Endodermal cell (in vitro differentiated cells): ENCODE data around the gene ZNF688. TPM values are rescaled to one million over a fixed set of nuclear protein-coding genes. Genes with fewer than 3 reads are reported as not detected.

Experiments used
- DNase-seq: peaks from one replicate; pipeline ENCODE4 v3.0.0-alpha.2; 2017
- H3K27ac ChIP-seq: 2 replicates; pipeline ENCODE4 v1.5.1; 2013; ENCODE audit warnings: mild to moderate bottlenecking, low read depth, low read length, moderate library complexity
- H3K27me3 ChIP-seq: 2 replicates; pipeline ENCODE4 v1.6.1; 2013; ENCODE audit warnings: mild to moderate bottlenecking, low read length, moderate library complexity; ENCODE audit not compliant: insufficient read depth, control insufficient read depth, poor library complexity, severe bottlenecking
- H3K36me3 ChIP-seq: 2 replicates; pipeline ENCODE4 v1.7.0; 2013; ENCODE audit warnings: mild to moderate bottlenecking, low read length, moderate library complexity; ENCODE audit not compliant: control insufficient read depth, insufficient read depth
- H3K4me1 ChIP-seq: one replicate; pipeline ENCODE4 v1.7.0; 2013; ENCODE audit warnings: low read length; ENCODE audit not compliant: control insufficient read depth, insufficient read depth
- H3K4me3 ChIP-seq: 2 replicates; pipeline ENCODE4 v1.5.1; 2013; ENCODE audit warnings: mild to moderate bottlenecking, low read length, moderate library complexity
- H3K9ac ChIP-seq: 2 replicates; pipeline ENCODE4 v1.6.1; 2013; ENCODE audit warnings: mild to moderate bottlenecking, low read length, moderate library complexity; ENCODE audit not compliant: poor library complexity, severe bottlenecking; ENCODE audit errors: extremely low read depth
- H3K9me3 ChIP-seq: 2 replicates; pipeline ENCODE4 v1.6.1; 2013; ENCODE audit warnings: mild to moderate bottlenecking, low read length, moderate library complexity; ENCODE audit not compliant: control insufficient read depth
- H3K27ac Mint-ChIP-seq: 2 replicates; pipeline ENCODE4 v1.8.0; 2020; ENCODE audit warnings: mixed read lengths
- H3K27me3 Mint-ChIP-seq: 2 replicates; pipeline ENCODE4 v1.8.0; 2021; ENCODE audit warnings: mild to moderate bottlenecking, mixed read lengths; ENCODE audit not compliant: insufficient read depth
- H3K36me3 Mint-ChIP-seq: 2 replicates; pipeline ENCODE4 v1.8.0; 2020; ENCODE audit warnings: low read depth, mixed read lengths
- H3K4me1 Mint-ChIP-seq: 2 replicates; pipeline ENCODE4 v1.8.0; 2020; ENCODE audit warnings: mixed read lengths
- H3K4me3 Mint-ChIP-seq: 2 replicates; pipeline ENCODE4 v1.8.0; 2020; ENCODE audit warnings: mild to moderate bottlenecking, moderate library complexity, mixed read lengths
- H3K9me3 Mint-ChIP-seq: 2 replicates; pipeline ENCODE4 v1.8.0; 2020; ENCODE audit warnings: mild to moderate bottlenecking, mixed read lengths
- WGBS, 2 experiments: methylation state at CpG; one replicate each; pipeline versions ENCODE4 v1.1.5 to v1.1.7; 2013; ENCODE audit warnings: missing lambda C conversion rate in 2 of 2, mixed read lengths in 1 of 2; ENCODE audit not compliant: insufficient coverage in 1 of 2, insufficient read length in 1 of 2; 5-methylcytosine and 5-hydroxymethylcytosine counted together
- total RNA-seq, 2 donors: library from RNA; stranded (reverse); fragmentation: NEBNext Ultra II Directional in 1 of 2; extraction: Animal tissue kit (Norgen Biotek cat#: 25700) in 1 of 2; gene quantifications; 2 replicates in 1 of 2; 3 replicates in 1 of 2; pipeline ENCODE4 v1.2.1, GENCODE V29; 2021
- TF ChIP-seq, protein P1 (sequence below): fragments of 200-600 bp; sonication (generic); conservative IDR thresholded peaks from 2 replicates; pipeline ENCODE4 v1.5.0; 2021; ENCODE audit warnings: antibody characterized with exemption, mild to moderate bottlenecking

The ZNF688 gene
- total RNA-seq, 2 donors from 2014 or later, result 6.4 to 7.5 TPM

DNA sequence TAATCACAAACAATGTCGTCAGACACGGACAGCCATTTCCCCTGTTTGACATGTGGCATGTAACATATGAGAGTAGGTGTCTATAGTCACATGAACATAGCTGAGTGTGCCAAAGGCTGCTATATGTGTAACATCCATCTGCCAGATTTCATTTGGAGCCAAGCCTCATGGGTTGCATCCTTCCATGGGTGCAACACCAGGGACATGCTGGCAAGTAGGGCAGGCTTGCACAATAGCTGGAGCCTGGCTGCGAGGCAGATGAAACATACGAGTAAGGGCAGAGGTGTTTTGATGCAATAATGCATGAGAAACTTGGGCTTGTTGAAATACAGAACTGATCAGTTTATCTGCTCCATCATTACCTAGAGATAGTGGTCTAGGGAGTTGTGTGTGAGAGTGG is 47.7 kb upstream of the ZNF688 start:
- no peaks in the 10 kb centered on the region for H3K4me1 ChIP-seq
- H3K9ac ChIP-seq, result no peak overlapping the region
- H3K4me3 ChIP-seq, result no peak overlapping the region
- no peaks in the 10 kb centered on the region for H3K36me3 Mint-ChIP-seq
- no peaks in the 10 kb centered on the region for H3K9me3 ChIP-seq
- H3K27ac Mint-ChIP-seq, result no peak overlapping the region
- H3K27me3 ChIP-seq, result peaks cover 22% of the 10 kb centered on the region
- TF ChIP-seq, protein P1, sequence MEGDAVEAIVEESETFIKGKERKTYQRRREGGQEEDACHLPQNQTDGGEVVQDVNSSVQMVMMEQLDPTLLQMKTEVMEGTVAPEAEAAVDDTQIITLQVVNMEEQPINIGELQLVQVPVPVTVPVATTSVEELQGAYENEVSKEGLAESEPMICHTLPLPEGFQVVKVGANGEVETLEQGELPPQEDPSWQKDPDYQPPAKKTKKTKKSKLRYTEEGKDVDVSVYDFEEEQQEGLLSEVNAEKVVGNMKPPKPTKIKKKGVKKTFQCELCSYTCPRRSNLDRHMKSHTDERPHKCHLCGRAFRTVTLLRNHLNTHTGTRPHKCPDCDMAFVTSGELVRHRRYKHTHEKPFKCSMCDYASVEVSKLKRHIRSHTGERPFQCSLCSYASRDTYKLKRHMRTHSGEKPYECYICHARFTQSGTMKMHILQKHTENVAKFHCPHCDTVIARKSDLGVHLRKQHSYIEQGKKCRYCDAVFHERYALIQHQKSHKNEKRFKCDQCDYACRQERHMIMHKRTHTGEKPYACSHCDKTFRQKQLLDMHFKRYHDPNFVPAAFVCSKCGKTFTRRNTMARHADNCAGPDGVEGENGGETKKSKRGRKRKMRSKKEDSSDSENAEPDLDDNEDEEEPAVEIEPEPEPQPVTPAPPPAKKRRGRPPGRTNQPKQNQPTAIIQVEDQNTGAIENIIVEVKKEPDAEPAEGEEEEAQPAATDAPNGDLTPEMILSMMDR, result no peak
- peaks cover 9% of the 10 kb centered on the region for H3K9me3 Mint-ChIP-seq
- no peak for DNase-seq
- no peak overlapping the region for H3K27ac ChIP-seq
- H3K36me3 ChIP-seq, result no peaks in the 10 kb centered on the region
- H3K4me1 Mint-ChIP-seq, result no peaks in the 10 kb centered on the region
- H3K27me3 Mint-ChIP-seq, result peaks cover 40% of the 10 kb centered on the region
- no peak overlapping the region for H3K4me3 Mint-ChIP-seq
- 93 to 100% methylated on average over 3 to 4 of the region's 4 CpGs for WGBS, 2 experiments

DNA sequence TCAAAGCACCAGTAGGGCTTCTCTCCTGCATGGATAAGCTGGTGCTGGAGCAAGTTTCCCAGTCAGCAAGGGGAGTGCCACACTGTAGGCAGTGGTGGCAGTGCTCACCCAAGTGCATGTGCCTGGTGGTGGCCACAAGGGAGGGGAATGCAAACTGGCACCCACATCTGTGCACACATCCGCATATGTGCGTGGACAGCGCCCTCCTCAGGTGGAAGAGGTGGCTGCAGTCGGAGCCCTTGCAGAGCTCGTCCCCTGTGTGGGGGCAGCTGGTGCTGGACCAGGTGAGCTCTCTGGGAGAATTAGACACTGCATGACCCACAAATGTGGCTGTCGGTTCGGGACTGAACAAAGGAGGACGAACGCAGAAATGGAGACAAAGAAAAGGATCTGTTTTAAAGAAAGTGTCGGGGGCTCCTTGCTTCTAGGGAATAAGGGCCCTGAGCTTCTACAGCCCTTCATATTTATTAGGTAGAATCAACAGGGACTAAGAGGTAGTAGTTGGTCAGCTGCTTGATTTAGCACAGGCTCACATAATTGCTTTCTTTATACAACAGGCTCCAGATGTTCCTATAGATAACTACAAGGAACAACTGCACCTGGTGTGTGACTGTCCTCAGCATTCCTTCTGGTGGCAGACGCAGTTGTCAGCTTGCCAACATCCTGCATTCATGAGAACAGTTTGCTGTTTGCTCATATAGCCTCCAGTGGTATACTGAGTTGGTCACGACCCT is 44.0 kb upstream of the ZNF688 start:
- Mint-ChIP-seq H3K27ac (no peak overlapping the region), H3K9me3 (peaks cover 5% of the 10 kb centered on the region), H3K36me3 (no peaks in the 10 kb centered on the region), H3K4me1 (peaks cover 1% of the 10 kb centered on the region), H3K27me3 (peaks cover 15% of the 10 kb centered on the region), H3K4me3 (no peak overlapping the region)
- Histone ChIP-seq H3K9ac (no peak overlapping the region), H3K9me3 (no peaks in the 10 kb centered on the region), H3K27me3 (peaks cover 9% of the 10 kb centered on the region), H3K4me3 (no peak overlapping the region), H3K4me1 (no peaks in the 10 kb centered on the region), H3K36me3 (no peaks in the 10 kb centered on the region), H3K27ac (no peak overlapping the region)
- peak; percentile 96 for DNase-seq
- TF ChIP-seq, protein P1, result peak; percentile 92
- 54 to 65% methylated on average over 11 to 12 of the region's 12 CpGs for WGBS, 2 experiments

DNA sequence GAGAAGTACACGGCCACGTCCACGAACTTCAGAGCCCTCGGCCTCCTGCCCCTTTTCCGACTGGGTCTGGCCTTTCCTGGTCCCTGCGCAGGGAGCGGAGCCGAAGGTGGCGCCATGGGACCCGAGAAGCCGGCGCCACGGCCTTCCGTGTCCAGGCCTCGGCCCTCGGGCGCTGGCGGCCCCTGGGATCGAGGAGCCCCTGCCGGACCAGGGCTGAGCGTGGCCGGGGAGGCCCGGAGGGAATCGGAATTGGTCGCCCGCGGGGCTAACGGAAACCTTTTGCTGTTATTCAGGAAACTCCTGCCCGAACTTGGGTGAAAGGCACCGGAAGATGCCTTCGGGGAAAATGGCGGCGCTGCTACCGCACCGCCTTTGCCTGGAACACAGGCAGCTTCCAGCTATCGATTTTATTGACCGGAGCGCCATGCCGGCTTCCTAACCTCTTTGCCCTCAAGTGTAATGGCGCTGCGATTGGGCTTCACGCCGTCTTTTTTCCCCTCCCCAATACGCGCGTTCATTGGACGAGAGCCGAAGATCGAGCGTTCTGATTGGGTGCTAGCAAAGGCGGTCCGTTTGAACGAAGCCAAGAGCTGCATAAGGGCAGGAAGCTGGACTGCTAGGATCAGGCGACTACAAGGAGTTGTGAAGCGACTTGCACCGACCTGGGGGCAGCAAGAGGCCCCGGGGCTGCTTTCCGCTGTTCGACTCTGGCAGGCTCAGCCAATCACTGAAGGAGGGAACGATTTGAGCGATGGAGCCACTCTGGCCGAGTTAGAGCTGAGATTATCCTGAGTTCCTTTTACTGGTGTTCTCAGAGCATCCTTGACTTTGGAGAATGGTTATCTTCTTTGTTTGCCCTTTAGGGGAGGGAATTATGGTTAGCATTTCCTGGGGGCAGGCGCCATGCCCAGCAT is 38.7 kb upstream of the ZNF688 start, which contains the start of gene ZNF689:
TSS of gene ZNF689 (minus strand) at position 464 of the 914 bp plus-strand sequence. CDS start at position 116, 348 bp downstream.
- H3K4me1 ChIP-seq, result peaks cover 3% of the 10 kb centered on the region
- Mint-ChIP-seq H3K4me1 (peaks cover 3% of the 10 kb centered on the region), H3K27ac (peak within 1 kb of the TSS; percentile 92), H3K4me3 (peak within 1 kb of the TSS; percentile 77), H3K9me3 (no peaks in the 10 kb centered on the region), H3K36me3 (peaks cover 17% of the 10 kb centered on the region), H3K27me3 (no peaks in the 10 kb centered on the region)
- no peaks in the 10 kb centered on the region for H3K9me3 ChIP-seq
- TF ChIP-seq, protein P1, result no peak
- 0 to 1% methylated on average over 49 to 62 of the region's 63 CpGs for WGBS, 2 experiments
- H3K4me3 ChIP-seq, result peak within 1 kb of the TSS; percentile 95
- peaks cover 31% of the 10 kb centered on the region for H3K36me3 ChIP-seq
- H3K27ac ChIP-seq, result peak within 1 kb of the TSS; percentile 87
- H3K9ac ChIP-seq, result peak within 1 kb of the TSS; percentile 95
- no peaks in the 10 kb centered on the region for H3K27me3 ChIP-seq
- peak; percentile 99 for DNase-seq
